NCI-H82 treated with DMSO at 0.1 percent for 48 hours (cell line): ENCODE data around the gene FMNL2.

Experiments used
- DNase-seq: peaks from one replicate; lab custom pipeline; 2025; ENCODE audit not compliant: unreplicated experiment; lab: John Stamatoyannopoulos, UW

FMNL2 gene

GRCh38 chr2:152548111-152548875, 213.3 kb downstream of the FMNL2 start:
- no peak for DNase-seq

GRCh38 chr2:152548996-152549395, 214.0 kb downstream of the FMNL2 start:
- no peak for DNase-seq

- no peak for DNase-seq
Observed at GRCh38 chr2:152549423-152549822, 214.4 kb downstream of the FMNL2 start.

- peak; percentile 93 for DNase-seq
Observed at GRCh38 chr2:152550386-152550785, 215.4 kb downstream of the FMNL2 start.

- peak; percentile 46 for DNase-seq
Observed at GRCh38 chr2:152552888-152553287, 217.9 kb downstream of the FMNL2 start.

GRCh38 chr2:152553518-152553917, 218.5 kb downstream of the FMNL2 start:
- DNase-seq = no peak

- DNase-seq = no peak
Observed at GRCh38 chr2:152555048-152555447, 220.1 kb downstream of the FMNL2 start.

GRCh38 chr2:152556506-152556905, 221.5 kb downstream of the FMNL2 start:
- DNase-seq = no peak

- DNase-seq = no peak
Observed at GRCh38 chr2:152557273-152557888, 222.4 kb downstream of the FMNL2 start.

- peak; percentile 84 for DNase-seq
Observed at GRCh38 chr2:152558158-152558984, 223.4 kb downstream of the FMNL2 start.

GRCh38 chr2:152559008-152559407, 224.0 kb downstream of the FMNL2 start:
- DNase-seq = no peak

- DNase-seq = no peak
Observed at GRCh38 chr2:152560166-152560565, 225.2 kb downstream of the FMNL2 start.

- DNase-seq = no peak
Observed at GRCh38 chr2:152560873-152561595, 226.1 kb downstream of the FMNL2 start.

GRCh38 chr2:152562198-152562884, 227.4 kb downstream of the FMNL2 start:
- DNase-seq = no peak

GRCh38 chr2:152563764-152564163, 228.8 kb downstream of the FMNL2 start:
- DNase-seq = no peak

GRCh38 chr2:152564754-152565551, 230.0 kb downstream of the FMNL2 start:
- no peak for DNase-seq

GRCh38 chr2:152565884-152566727, 231.1 kb downstream of the FMNL2 start:
- DNase-seq = no peak

- no peak for DNase-seq
Observed at GRCh38 chr2:152566728-152567069, 231.7 kb downstream of the FMNL2 start.

GRCh38 chr2:152568531-152568930, 233.6 kb downstream of the FMNL2 start:
- no peak for DNase-seq
